ENCODE measurements around the gene SLC25A19.

GRCh38 chr17:75267153-75267410, 22.2 kb downstream of the SLC25A19 start:
- TF ChIP-seq CTCF (conservative IDR thresholded peaks at IDR 0.05 in 1 of 2, IDR thresholded peaks at IDR 0.05 in 1 of 2; ENCODE audit: extremely low read depth in 1 of 2, insufficient read depth in 1 of 2, low read depth in 1 of 2, low read length in 2 of 2) = no peak
- no peak for TF ChIP-seq EZH2 (IDR thresholded peaks at IDR 0.05; ENCODE audit: borderline replicate concordance, low read length)
